Erythroblast (primary cell): ENCODE data around the gene QPRT.
"Not testable (repeated sequence)": the region's sequence is repeated elsewhere in the genome, so short reads cannot be mapped to it uniquely, and the experiment has no call there.

Experiments used
- DNase-seq, 2 experiments: peaks; one replicate each; lab custom pipeline; 2025; lab: John Stamatoyannopoulos, UW
- GATA1 ChIP-seq: IDR thresholded peaks from 2 replicates; pipeline ENCODE4 v1.6.1; 2011; ENCODE audit warnings: low read depth, mild to moderate bottlenecking, control low read depth, low read length, moderate library complexity
- POLR2A ChIP-seq: IDR thresholded peaks from 2 replicates; pipeline ENCODE4 v1.6.1; 2011; ENCODE audit warnings: mild to moderate bottlenecking, low read length

QPRT gene

DNA sequence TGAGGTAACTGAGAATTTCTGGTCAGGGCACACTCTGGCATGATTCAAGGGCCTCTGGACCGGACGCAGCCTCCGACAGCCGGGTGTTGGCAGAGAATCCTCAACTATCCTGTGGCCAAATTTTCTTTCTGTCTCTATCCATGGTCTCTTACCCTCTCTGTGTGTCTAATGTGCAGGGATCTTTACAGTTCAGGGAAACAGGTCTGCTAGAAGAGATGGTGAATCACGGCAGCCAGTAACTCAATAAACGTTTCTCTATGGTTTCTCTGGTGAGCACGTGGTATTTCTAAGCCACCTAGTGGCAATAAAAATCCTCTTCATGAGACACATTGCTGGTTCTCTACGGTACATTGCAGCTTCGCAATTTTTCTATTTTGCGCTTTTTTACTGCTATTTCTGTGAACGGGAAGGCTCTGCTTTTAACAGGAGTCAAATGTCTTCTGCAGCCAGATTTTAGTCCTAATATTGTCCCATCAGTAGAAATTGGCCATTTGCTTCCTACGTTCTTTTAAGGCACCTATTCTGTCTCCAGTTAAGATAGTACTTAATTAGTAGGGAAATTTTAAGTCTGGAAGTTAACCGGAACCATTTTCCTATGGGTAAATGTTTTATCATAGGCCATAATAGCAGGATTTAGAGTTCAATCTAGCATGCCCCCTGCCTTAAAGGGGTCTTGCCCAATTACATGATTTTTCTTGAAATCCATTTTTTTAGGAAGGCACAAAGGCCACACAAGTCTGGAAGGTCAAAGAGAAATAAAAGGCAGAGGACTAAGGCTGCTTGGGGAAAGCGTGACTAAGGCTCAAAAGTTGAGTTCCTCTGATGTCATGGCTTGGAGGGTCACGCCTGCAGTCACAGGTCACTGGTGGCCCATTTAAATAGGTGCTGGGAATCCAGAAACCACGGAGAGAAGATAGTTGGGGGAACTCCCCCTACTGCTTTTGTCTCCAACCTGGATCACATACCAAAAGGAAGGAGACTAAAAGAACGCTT lies 31.5 kb downstream of the QPRT start:
- peak in 1 of 2 experiments; percentile 64 for DNase-seq
- no peak for TF ChIP-seq POLR2A
- TF ChIP-seq GATA1, result no peak

DNA sequence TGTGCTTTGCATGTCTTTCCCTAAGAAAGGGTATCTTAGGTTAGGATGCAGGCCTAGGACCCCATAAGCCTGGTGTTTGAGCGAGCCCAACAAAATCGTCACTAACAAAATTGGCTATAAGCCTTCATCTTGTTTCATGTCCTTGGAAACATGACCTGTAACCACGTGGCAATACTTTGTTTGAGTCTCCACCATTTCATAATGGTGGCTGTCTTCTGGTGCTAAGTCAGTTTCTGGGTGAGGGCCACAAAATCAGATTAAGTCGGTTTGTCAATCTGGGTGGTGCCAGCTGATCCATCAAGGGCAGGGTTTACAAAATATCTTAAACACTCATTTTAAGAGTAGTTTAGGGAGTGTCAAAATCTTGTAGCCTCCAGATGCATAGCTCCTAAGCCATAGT lies 33.8 kb downstream of the QPRT start:
- no peak for DNase-seq
- TF ChIP-seq GATA1 (no peak), POLR2A (no peak)

DNA sequence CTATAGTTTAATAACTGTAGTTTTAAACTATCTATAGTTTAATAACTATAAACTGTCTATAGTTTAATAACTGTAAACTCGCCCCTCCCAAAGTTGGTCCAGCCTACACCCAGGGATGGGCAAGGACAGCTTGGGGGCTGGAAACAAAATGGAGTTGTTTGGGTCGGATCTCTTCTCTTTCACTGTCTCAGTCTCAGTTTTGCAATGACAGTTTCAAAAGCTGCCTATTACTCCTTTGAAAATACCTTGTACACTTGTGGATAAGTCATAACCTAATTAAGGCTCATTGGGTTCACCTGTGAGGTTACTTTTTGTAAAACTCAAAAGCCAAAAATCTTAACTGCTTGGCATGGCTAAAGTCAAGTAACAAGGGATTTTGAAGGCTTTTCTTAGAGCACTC lies 35.4 kb downstream of the QPRT start:
- no peak for TF ChIP-seq POLR2A
- no peak for TF ChIP-seq GATA1
- no peak for DNase-seq

DNA sequence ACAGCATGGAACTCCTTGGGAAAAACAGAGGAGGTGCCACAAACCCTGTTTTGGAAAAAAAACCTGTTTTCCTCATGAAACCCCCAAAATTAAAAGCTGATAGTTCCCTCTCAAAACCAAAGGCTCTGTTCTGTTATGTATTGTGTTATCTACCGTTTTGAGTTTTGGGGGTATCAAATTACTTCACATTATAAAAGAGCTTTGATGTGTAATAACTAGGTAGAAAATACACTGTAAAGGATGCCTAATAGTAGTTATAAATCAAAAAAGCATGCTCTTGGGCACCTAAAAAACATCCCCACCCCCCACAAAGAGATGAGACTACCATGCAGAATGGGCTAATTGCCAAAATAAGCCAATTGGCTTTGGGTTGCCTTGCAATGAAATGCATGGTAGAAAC lies 36.0 kb downstream of the QPRT start:
- TF ChIP-seq POLR2A (no peak), GATA1 (no peak)
- no peak for DNase-seq

DNA sequence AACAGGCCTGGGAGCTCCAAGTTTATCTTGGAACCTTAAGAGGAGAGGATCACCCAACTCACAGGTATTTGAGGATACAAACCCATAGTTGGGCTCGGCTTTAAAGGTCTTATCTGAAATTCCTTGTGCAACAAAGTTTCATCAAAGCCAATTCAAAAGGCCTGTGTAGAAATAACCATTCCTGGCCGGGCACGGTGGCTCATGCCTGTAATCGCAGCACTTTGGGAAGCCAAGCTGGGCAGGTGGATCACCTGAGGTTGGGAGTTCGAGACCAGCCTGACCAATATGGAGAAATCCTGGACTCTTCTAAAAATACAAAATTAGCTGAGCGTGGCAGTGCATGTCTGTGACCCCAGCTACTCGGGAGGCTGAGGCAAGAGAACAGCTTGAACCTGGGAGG lies 38.1 kb downstream of the QPRT start:
- TF ChIP-seq GATA1, result no peak
- no peak for DNase-seq

DNA sequence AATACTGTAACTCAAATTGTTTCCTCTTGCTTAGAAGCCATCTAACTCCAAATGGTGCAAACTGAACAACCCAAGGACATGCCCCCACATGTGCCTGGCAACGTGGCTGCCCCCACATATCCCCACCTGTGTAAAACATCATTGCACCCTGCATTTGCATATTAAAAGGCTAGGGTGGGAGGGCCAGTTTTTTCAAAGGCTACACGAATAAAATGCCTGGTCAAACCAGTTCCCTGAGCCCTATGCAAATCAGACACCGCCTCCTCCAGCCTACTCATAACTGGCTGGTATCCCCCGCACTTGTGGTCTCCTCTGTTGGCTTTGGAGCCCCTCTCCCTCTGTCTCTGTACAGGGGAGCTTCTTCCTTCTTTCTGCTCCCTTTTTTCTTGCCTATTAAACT lies 40.1 kb downstream of the QPRT start:
- no peak for DNase-seq
- TF ChIP-seq POLR2A (no peak), GATA1 (no peak)

DNA sequence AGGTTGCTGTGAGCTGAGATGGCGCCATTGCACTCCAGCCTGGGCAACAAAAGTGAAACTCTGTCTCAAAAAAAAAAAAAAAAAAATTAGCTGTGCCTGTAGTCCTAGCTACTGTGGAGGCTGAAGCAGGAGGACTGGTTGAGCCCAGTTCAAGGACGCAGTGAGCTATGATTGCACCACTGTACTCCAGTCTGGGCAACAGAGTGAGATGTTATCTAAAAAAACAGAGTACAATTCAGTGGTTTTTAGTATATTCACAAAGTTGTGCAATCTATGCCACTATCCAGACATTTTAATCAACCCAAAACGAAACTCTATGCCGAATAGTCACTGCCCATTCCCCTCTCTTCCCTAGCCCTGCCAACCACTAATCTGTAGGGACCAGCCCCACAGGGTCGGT lies 41.7 kb downstream of the QPRT start:
- TF ChIP-seq GATA1 (no peak), POLR2A (no peak)
- no peak for DNase-seq

DNA sequence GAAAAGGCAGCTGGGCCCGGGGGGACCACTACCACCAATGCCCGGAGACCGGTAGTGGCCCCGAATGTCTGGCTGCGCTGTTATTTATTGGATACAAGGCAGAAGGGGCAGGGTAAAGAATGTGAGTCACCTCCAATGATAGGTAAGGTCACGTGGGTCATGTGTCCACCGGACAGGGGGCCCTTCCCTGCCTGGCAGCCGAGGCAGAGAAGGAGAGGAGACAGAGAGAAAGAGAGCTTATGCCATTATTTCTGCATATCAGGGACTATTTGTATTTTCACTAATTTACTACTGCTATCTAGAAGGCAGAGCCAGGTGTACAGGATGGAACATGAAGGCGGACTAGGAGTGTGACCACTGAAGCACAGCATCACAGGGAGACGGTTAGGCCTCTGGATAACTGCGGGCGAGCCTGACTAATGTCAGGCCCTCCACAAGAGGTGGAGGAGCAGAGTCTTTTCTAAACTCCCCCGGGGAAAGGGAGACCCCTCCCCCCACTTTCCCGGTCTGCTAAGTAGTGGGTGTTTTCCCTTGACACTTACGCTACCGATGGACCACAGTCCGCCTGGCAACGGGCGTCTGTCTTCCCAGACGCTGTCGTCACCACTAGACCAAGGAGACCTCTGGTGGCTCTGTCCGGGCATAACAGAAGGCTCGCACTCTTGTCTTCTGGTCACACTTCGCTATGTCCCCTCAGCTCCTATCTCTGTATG lies 42.3 kb downstream of the QPRT start:
- DNase-seq, result peak; percentile 64 to 80

DNA sequence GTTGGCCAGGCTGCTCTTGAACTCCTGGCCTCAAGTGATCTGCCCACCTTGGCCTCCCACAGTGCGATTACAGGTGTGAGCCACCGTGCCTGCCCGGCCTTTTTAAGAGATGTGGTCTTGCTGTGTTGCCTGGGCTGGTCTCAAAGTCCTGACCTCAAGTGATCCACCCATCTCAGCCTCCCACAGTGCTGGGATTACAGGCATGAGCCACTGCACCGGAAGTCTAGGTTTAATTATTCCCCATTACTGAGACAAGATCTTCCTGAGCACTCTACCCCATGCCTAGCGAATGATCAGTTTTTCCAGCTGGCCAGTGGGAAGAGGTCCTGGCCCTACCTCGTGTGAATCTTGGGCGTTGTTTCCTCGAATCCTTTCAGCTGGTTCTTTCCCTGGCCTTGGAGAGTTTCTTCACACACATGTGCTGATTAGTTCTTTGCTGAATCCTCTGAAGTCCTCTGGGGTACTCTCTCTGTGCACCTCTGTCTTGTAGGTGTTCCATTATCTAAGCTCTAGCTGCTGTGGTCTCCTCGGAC lies 47.9 kb downstream of the QPRT start:
- no peak for TF ChIP-seq POLR2A
- TF ChIP-seq GATA1, result no peak
- DNase-seq, result no peak

DNA sequence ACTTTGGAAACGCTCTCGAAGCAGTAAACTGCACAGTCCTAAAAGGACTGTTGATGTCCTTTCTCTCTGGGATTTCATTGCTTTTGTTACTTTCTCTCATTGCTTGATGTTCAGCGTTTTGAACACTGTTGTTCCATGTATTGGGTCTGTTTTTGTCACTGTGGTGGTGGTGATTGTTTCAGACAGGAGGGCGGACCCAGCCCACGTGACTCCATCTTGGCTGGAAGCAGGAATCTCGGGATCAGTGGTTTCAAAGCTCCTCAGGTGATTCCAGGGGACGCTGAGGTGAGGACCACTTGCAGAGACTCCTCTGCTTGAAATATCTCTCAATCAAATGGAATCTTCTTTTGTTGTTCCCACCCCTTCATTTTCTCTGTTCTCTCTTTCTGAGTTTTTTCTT lies 48.5 kb downstream of the QPRT start:
- TF ChIP-seq GATA1, result no peak
- TF ChIP-seq POLR2A, result no peak
- DNase-seq, result no peak

DNA sequence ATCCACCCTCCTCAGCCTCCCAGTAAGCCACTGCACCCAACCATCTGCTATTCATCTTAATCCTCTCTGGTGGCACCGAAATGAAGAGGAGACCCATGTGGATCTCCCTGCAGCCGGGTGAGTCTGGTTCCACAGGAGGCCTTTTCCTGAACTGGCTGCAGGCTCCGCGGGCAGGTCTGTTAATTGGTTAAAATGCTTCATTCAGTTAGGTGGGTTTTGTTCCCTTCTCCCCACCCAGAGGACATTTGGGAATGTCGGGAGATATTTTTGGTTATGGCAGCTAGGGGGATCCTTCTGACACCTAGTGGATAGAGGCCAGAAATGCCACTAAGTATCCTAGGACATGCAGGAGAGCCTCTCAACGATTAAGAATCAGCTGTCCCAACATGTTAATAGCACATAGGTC lies 50.1 kb downstream of the QPRT start:
- DNase-seq, result peak in 1 of 2 experiments; percentile 39
- TF ChIP-seq GATA1 (no peak), POLR2A (no peak)

DNA sequence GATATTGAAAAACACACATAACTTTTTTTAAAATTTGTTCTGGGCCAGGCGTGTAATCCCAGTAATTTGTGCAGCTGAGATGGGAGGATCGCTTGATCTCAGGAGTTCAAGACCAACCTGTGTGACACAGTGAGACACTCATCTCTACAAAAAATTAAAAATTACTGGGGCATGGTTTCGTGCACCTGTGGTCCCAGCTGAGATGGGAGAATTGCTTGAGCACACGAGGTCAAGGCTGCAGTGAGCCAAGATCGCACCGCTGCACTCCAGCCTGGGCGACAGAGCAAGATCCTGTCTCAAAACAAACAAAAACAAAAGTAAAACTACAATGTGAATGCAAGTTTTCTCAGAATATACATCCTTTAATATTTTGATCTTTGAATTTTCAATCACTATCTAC lies 51.7 kb downstream of the QPRT start:
- no peak for DNase-seq
- TF ChIP-seq POLR2A, result no peak
- TF ChIP-seq GATA1, result no peak

DNA sequence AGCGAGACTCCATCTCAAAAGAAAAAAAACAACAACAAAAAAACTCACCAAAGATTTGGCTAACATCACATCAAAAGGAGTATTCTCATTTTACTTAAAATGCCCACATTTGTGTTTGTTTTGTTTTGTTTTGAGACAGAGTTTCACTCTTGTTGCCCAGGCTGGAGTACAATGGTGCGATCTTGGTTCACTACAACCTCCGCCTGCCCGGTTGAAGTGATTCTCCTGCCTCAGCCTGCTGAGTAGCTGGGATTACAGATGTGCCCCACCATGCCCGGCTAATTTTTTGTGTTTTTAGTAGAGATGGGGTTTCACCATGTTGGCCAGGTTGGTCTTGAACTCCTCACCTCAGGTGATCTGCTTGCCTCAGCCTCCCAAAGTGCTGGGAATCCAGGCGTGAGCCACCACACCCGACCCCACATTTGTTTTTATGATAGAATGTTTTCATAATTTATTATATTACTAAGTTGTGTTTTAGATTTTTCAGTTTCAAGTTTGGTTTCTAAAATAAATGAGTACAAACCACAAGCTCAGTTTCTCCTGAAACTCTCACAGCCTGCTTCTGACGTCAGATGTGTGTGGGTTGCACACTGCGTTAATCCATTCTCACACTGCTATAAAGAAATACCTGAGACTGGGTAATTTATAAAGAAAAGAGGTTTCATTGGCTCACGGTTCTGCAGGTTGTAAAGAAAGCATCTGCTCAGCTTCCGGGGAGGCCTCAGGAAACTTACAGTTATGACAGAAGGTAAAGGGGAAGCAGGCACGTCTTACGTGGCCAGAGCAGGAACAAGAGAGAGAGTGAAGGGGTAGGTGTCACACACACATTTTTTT lies 53.0 kb downstream of the QPRT start:
- DNase-seq, result not testable (repeated sequence)

DNA sequence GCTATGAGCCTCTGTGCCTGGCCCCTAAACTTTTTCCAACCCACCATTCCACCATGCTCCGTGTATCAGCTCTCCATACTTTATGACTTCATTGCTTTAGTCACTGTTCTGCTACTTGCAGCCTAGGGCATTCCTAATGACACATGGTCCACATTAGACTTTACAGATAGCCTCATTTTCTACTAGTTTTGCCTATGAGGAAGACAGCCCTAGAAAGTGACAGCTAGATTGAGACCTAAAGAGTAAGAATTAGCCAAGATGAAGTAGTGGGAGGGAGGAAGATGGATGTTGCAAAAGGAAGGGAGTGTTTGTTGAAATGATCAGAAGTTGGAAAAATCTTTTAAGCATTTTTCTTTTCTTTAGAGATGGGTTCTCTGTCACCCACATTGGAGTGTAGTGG lies 55.8 kb downstream of the QPRT start:
- no peak for TF ChIP-seq GATA1
- no peak for TF ChIP-seq POLR2A
- no peak for DNase-seq
